HG03460 (cell line): ENCODE measurements around the gene LDLRAD2.

Experiments used
- ATAC-seq: cut with Tn5 transposase; IDR thresholded peaks from one replicate; pipeline ENCODE4 v1.9.1; 2021; ENCODE audit not compliant: unreplicated experiment

Gene LDLRAD2

GRCh38 chr1:21860971-21861370, 48.9 kb downstream of the LDLRAD2 start:
- no peak for ATAC-seq

GRCh38 chr1:21861602-21862429, 49.8 kb downstream of the LDLRAD2 start:
- ATAC-seq = no peak

- no peak for ATAC-seq
Observed at GRCh38 chr1:21863981-21864380, 51.9 kb downstream of the LDLRAD2 start.

GRCh38 chr1:21864730-21865129, 52.7 kb downstream of the LDLRAD2 start:
- ATAC-seq = no peak

- peak; percentile 14 for ATAC-seq
Observed at GRCh38 chr1:21865609-21865942, 53.5 kb downstream of the LDLRAD2 start.

- peak; percentile 64 for ATAC-seq
Observed at GRCh38 chr1:21865943-21866706, 54.1 kb downstream of the LDLRAD2 start.

GRCh38 chr1:21866707-21867043, 54.6 kb downstream of the LDLRAD2 start:
- no peak for ATAC-seq

GRCh38 chr1:21867451-21867996, 55.5 kb downstream of the LDLRAD2 start:
- no peak for ATAC-seq

GRCh38 chr1:21868482-21868881, 56.4 kb downstream of the LDLRAD2 start:
- ATAC-seq = no peak

GRCh38 chr1:21868941-21869454, 56.9 kb downstream of the LDLRAD2 start:
- ATAC-seq = no peak

- ATAC-seq = no peak
Observed at GRCh38 chr1:21869620-21870121, 57.6 kb downstream of the LDLRAD2 start.

- ATAC-seq = no peak
Observed at GRCh38 chr1:21870611-21871010, 58.5 kb downstream of the LDLRAD2 start.

- ATAC-seq = no peak
Observed at GRCh38 chr1:21871943-21872342, 59.9 kb downstream of the LDLRAD2 start.

- ATAC-seq = no peak
Observed at GRCh38 chr1:21872445-21873079, 60.5 kb downstream of the LDLRAD2 start.

- no peak for ATAC-seq
Observed at GRCh38 chr1:21873174-21873573, 61.1 kb downstream of the LDLRAD2 start.

- no peak for ATAC-seq
Observed at GRCh38 chr1:21873761-21874160, 61.7 kb downstream of the LDLRAD2 start.

GRCh38 chr1:21874328-21874727, 62.3 kb downstream of the LDLRAD2 start:
- no peak for ATAC-seq
